NT2/D1 (cell line): ENCODE data around the gene COL2A1.

Experiments used
- SUZ12 ChIP-seq: IDR thresholded peaks from 2 replicates; pipeline ENCODE4 v1.6.1; 2011; ENCODE audit not compliant: insufficient read length, insufficient read depth; ENCODE audit errors: extremely low read depth
- YY1 ChIP-seq: IDR thresholded peaks from 2 replicates; pipeline ENCODE4 v1.6.1; 2011; ENCODE audit not compliant: insufficient read length, insufficient read depth
- ZNF274 ChIP-seq: IDR thresholded peaks from 2 replicates; pipeline ENCODE4 v1.6.1; 2011; ENCODE audit warnings: mild to moderate bottlenecking, low read depth, low read length

DNA sequence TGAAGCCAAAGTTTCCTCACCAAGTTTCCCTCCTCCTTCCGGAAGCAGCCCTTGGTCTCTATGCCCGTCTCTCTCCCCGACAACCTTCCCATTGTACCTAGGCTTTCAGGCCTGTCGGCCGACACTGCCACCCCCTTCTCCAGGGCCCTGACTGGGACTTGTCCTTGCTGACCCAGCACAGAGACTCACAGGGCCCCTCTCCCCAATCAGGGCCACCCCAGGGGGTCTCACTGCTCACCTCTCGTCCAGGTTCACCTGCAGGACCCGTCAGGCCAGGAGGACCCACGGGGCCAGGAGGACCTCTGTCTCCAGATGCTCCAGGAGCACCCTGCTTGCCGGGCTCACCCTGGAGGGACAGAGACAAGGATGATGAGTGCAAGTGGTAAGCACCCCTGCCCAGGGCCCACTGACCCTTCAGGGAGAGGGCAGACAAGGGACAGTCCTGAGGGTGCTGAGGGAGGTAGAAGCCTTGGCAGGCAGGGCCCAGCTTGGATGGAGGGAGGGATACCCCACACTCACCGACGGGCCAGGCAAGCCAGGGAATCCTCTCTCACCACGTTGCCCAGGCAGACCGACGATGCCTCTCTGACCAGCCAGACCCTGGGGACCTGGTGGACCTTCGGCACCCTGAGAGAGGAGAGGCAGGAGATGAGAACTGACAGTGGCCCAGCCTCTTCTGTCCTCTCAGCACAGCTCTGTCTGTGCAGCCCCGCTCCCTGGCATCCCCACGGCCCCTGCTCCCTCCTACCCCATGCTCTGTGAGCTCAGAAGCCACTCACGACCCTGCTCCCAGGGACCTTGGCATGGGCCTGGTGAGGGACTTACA lies 26.3 kb downstream of the COL2A1 start:
- TF ChIP-seq ZNF274 = no peak
- no peak for TF ChIP-seq SUZ12
- no peak for TF ChIP-seq YY1
